A549 (cell line): ENCODE results near the gene ATP8A1. TPM values are rescaled to one million over a fixed set of nuclear protein-coding genes. Genes with fewer than 3 reads are reported as not detected.

ENCODE experiments used
- ATAC-seq, 2 experiments: fragments of 200-7000 bp in 1 of 2; fragments of >200 bp in 1 of 2; cut with Nextera tagmentation in 1 of 2; cut with Tn5 transposase in 1 of 2; 3 replicates each; pipeline versions ENCODE4 v1.8.0 to v1.9.1; 2018 to 2020; ENCODE audit warnings: mild to moderate bottlenecking in 1 of 2, moderate library complexity in 1 of 2
- CTCF ChIA-PET: fragments of 300-600 bp; sonication (Branson Sonifier 250); formaldehyde crosslinking; extraction: SDS; loops from one replicate; lab custom pipeline; 2021; ENCODE audit warnings: antibody characterized with exemption, inconsistent platforms; lab: Yijun Ruan, JAX
- POLR2A ChIA-PET: fragments of 350-600 bp; formaldehyde crosslinking; extraction: SDS; loops from one replicate; lab custom pipeline; 2021; ENCODE audit warnings: antibody characterized with exemption, inconsistent platforms; lab: Yijun Ruan, JAX
- DNase-seq, 2 experiments: peaks; one replicate each; pipeline versions ENCODE4 v3.0.0 to v3.0.0-alpha.2; 2011 to 2016; ENCODE audit warnings: low read depth in 1 of 2, low spot score in 1 of 2
- FAIRE-seq: peaks from 2 replicates; lab custom pipeline; 2011; peaks lifted over from hg19 to GRCh38; lab: Jason Lieb, UNC
- H3K27ac ChIP-seq, 2 experiments: fragments of >200 bp; sonication (Bioruptor Twin); formaldehyde crosslinking; 3 replicates each; pipeline ENCODE4 v1.5.1; 2016 to 2017
- H3K4me1 ChIP-seq: fragments of >200 bp; sonication (Bioruptor Twin); formaldehyde crosslinking; 3 replicates; pipeline ENCODE4 v1.6.1; 2016
- H3K4me2 ChIP-seq: fragments of >200 bp; sonication (Bioruptor Twin); formaldehyde crosslinking; 3 replicates; pipeline ENCODE4 v1.6.1; 2016
- H3K4me3 ChIP-seq: fragments of >200 bp; sonication (Bioruptor Twin); formaldehyde crosslinking; 3 replicates; pipeline ENCODE4 v1.5.1; 2016
- H3K9me3 ChIP-seq: fragments of >200 bp; sonication (Bioruptor Twin); formaldehyde crosslinking; 3 replicates; pipeline ENCODE4 v1.6.1; 2016
- BHLHE40 ChIP-seq: IDR thresholded peaks from 2 replicates; pipeline ENCODE4 v1.6.1; 2012; ENCODE audit warnings: low read depth, low read length, inconsistent platforms
- CBX2 ChIP-seq: fragments of 200-600 bp; sonication (generic); IDR thresholded peaks from 2 replicates; pipeline ENCODE4 v1.6.1; 2016; ENCODE audit warnings: low read depth, mild to moderate bottlenecking, borderline replicate concordance
- CBX8 ChIP-seq: fragments of 200-600 bp; sonication (generic); IDR thresholded peaks from 2 replicates; pipeline ENCODE4 v1.6.1; 2016
- CEBPB ChIP-seq, 2 experiments: fragments of >200 bp in 1 of 2; sonication (Bioruptor Twin) in 1 of 2; formaldehyde crosslinking in 1 of 2; IDR thresholded peaks; 2 replicates each; pipeline ENCODE4 v1.6.1; 2012 to 2016
- CTCF ChIP-seq: fragments of >200 bp; sonication (Bioruptor Twin); formaldehyde crosslinking; IDR thresholded peaks from 3 replicates; pipeline ENCODE4 v1.5.1; 2016
- E2F6 ChIP-seq: IDR thresholded peaks from 2 replicates; pipeline ENCODE4 v1.6.1; 2012; ENCODE audit warnings: low read depth, borderline replicate concordance
- EHMT2 ChIP-seq: fragments of 200-600 bp; sonication (generic); IDR thresholded peaks from 2 replicates; pipeline ENCODE4 v1.6.1; 2016; ENCODE audit warnings: antibody characterized with exemption, low read depth, mild to moderate bottlenecking, moderate library complexity
- EP300 ChIP-seq, 2 experiments: fragments of >200 bp; sonication (Bioruptor Twin); formaldehyde crosslinking; IDR thresholded peaks; 2 replicates in 1 of 2; 3 replicates in 1 of 2; pipeline ENCODE4 v1.6.1; 2016 to 2017
- ESRRA ChIP-seq: fragments of 150-350 bp; IDR thresholded peaks from 2 replicates; pipeline ENCODE4 v1.6.1; 2014; ENCODE audit warnings: mild to moderate bottlenecking, low read length, borderline replicate concordance
- FOSB ChIP-seq: fragments of 250-450 bp; sonication (Bioruptor Pico); IDR thresholded peaks from 2 replicates; pipeline ENCODE4 v1.5.0; 2020; ENCODE audit warnings: mild to moderate bottlenecking, moderate library complexity
- HDAC2 ChIP-seq: fragments of 200-600 bp; sonication (generic); IDR thresholded peaks from 2 replicates; pipeline ENCODE4 v1.6.1; 2016
- HES2 ChIP-seq: fragments of >200 bp; sonication (Bioruptor Twin); formaldehyde crosslinking; IDR thresholded peaks from 2 replicates; pipeline ENCODE4 v1.6.1; 2016
- HOXA7 ChIP-seq: fragments of 250-450 bp; sonication (Bioruptor Pico); IDR thresholded peaks from 2 replicates; pipeline ENCODE4 v1.5.0; 2020; ENCODE audit warnings: mild to moderate bottlenecking, moderate library complexity
- HOXB5 ChIP-seq: fragments of 250-450 bp; sonication (Bioruptor Pico); IDR thresholded peaks from 2 replicates; pipeline ENCODE4 v1.5.0; 2020; ENCODE audit warnings: mild to moderate bottlenecking, moderate library complexity
- JUNB ChIP-seq: fragments of >200 bp; sonication (Bioruptor Twin); formaldehyde crosslinking; IDR thresholded peaks from 2 replicates; pipeline ENCODE4 v1.6.1; 2016
- KDM5A ChIP-seq: fragments of 200-600 bp; sonication (generic); IDR thresholded peaks from 2 replicates; pipeline ENCODE4 v1.6.1; 2016; ENCODE audit warnings: antibody characterized with exemption, mild to moderate bottlenecking
- MAZ ChIP-seq: fragments of 150-350 bp; IDR thresholded peaks from 2 replicates; pipeline ENCODE4 v1.6.1; 2014; ENCODE audit warnings: antibody characterized with exemption, low read depth, low read length, borderline replicate concordance
- MYC ChIP-seq: IDR thresholded peaks from 2 replicates; pipeline ENCODE4 v1.6.1; 2012; ENCODE audit warnings: mild to moderate bottlenecking, inconsistent platforms, low read length, improper control_type of control experiment, borderline replicate concordance
- NPAS2 ChIP-seq: fragments of 250-450 bp; sonication (Bioruptor Pico); IDR thresholded peaks from 2 replicates; pipeline ENCODE4 v1.8.0; 2022; ENCODE audit warnings: mild to moderate bottlenecking, moderate library complexity, borderline replicate concordance
- NR3C1 ChIP-seq: fragments of >200 bp; sonication (Bioruptor Twin); formaldehyde crosslinking; IDR thresholded peaks from 3 replicates; pipeline ENCODE4 v1.6.1; 2017
- POLR2AphosphoS2 ChIP-seq: conservative IDR thresholded peaks from 2 replicates; pipeline ENCODE4 v1.6.1; 2012; ENCODE audit warnings: low read length, improper control_type of control experiment, inconsistent platforms
- RAD21 ChIP-seq, 2 experiments: fragments of >200 bp in 1 of 2; sonication (Bioruptor Twin) in 1 of 2; formaldehyde crosslinking in 1 of 2; IDR thresholded peaks in 1 of 2; conservative IDR thresholded peaks in 1 of 2; 2 replicates in 1 of 2; 3 replicates in 1 of 2; pipeline ENCODE4 v1.6.1; 2012 to 2018; ENCODE audit warnings: inconsistent platforms in 1 of 2
- RARB ChIP-seq: fragments of 250-450 bp; sonication (Bioruptor Pico); IDR thresholded peaks from 2 replicates; pipeline ENCODE4 v1.8.0; 2021; ENCODE audit warnings: mild to moderate bottlenecking, moderate library complexity
- RNF2 ChIP-seq: fragments of 200-600 bp; sonication (generic); IDR thresholded peaks from 2 replicates; pipeline ENCODE4 v1.6.1; 2016; ENCODE audit warnings: low read depth, mild to moderate bottlenecking, antibody characterized with exemption, moderate library complexity, borderline replicate concordance
- SMC3 ChIP-seq: fragments of >200 bp; sonication (Bioruptor Twin); formaldehyde crosslinking; IDR thresholded peaks from 3 replicates; pipeline ENCODE4 v1.6.1; 2018; ENCODE audit warnings: inconsistent platforms
- SREBF2 ChIP-seq: fragments of 450-650 bp; IDR thresholded peaks from 2 replicates; pipeline ENCODE4 v1.6.1; 2014; ENCODE audit warnings: mild to moderate bottlenecking, moderate library complexity
- TP53 ChIP-seq: fragments of 250-450 bp; sonication (Bioruptor Pico); IDR thresholded peaks from 2 replicates; pipeline ENCODE4 v1.5.0; 2021; ENCODE audit warnings: mild to moderate bottlenecking, moderate library complexity
- USF2 ChIP-seq: fragments of 450-650 bp; IDR thresholded peaks from 2 replicates; pipeline ENCODE4 v1.6.1; 2014; ENCODE audit warnings: antibody characterized with exemption
- ZNF302 ChIP-seq: fragments of 250-450 bp; sonication (Bioruptor Pico); IDR thresholded peaks from 2 replicates; pipeline ENCODE4 v1.9.0; 2021; ENCODE audit warnings: inconsistent platforms, mild to moderate bottlenecking, moderate library complexity
- ZSCAN20 ChIP-seq: fragments of 250-450 bp; sonication (Bioruptor Pico); IDR thresholded peaks from 2 replicates; pipeline ENCODE4 v1.8.0; 2022; ENCODE audit warnings: mild to moderate bottlenecking, moderate library complexity
- WGBS: methylation state at CpG from one replicate; pipeline ENCODE4 v1.1.6; 2017; ENCODE audit errors: missing lambda C conversion rate; 5-methylcytosine and 5-hydroxymethylcytosine counted together
- polyA plus RNA-seq, 4 experiments: library from polyadenylated mRNA; depleted of rRNA in 3 of 4; stranded (reverse); fragments of >200 nt; fragmentation: RNase III in 1 of 4; extraction: RNeasy Plus Mini Kit Qiagen cat#74134 plus additional on column Dnase treatment in 1 of 4; gene quantifications; 2 replicates in 3 of 4; 3 replicates in 1 of 4; pipeline ENCODE4 v1.2.3, GENCODE V29; 2011 to 2017

The ATP8A1 gene
- polyA plus RNA-seq, 2 of the 4 experiments (the other 2 are of a cell fraction), result 0.06 to 0.25 TPM

- CTCF ChIA-PET, result no interaction called here
- POLR2A ChIA-PET, result no interaction called here
Measured at GRCh38 chr4:42360256-42360669, 296.6 kb downstream of the ATP8A1 start.

GRCh38 chr4:42359711-42360110 lies 297.2 kb downstream of the ATP8A1 start:
- no peak overlapping the region for H3K27ac ChIP-seq
- FAIRE-seq (no peak), DNase-seq (no peak), ATAC-seq (no peak)
- no peaks in the 10 kb centered on the region for H3K4me1 ChIP-seq
- peak overlapping the region; percentile 44; the same call in 1 of the 3 replicates for H3K4me2 ChIP-seq
- TF ChIP-seq CTCF, result no peak
- no peak for TF ChIP-seq KDM5A
- no peak for TF ChIP-seq FOSB
- no peak for TF ChIP-seq NPAS2 (CRISPR knock-in tag)
- TF ChIP-seq MAZ, result no peak
- TF ChIP-seq CBX2, result no peak
- no peak for TF ChIP-seq E2F6
- no peak for TF ChIP-seq SMC3
- no peak for TF ChIP-seq RAD21 (conservative IDR thresholded peaks at IDR 0.05 in 1 of 2, IDR thresholded peaks at IDR 0.05 in 1 of 2)
- TF ChIP-seq JUNB, result no peak
- no peak for TF ChIP-seq ZSCAN20 (CRISPR knock-in tag)
- no peak for TF ChIP-seq TP53 (CRISPR knock-in tag)
- TF ChIP-seq BHLHE40, result no peak
- no peak for TF ChIP-seq SREBF2
- TF ChIP-seq ZNF302 (CRISPR knock-in tag), result no peak
- TF ChIP-seq HDAC2, result no peak
- TF ChIP-seq ESRRA, result no peak
- TF ChIP-seq HOXA7 (CRISPR knock-in tag), result no peak
- 8% methylated on average over 5 of the region's 5 CpGs for WGBS
- CTCF ChIA-PET, result no interaction called here
- no peak overlapping the region; the same call in 2 of the 3 replicates for H3K4me3 ChIP-seq
- POLR2A ChIA-PET, result no interaction called here
- H3K9me3 ChIP-seq, result no peaks in the 10 kb centered on the region

More at GRCh38 chr4:42360256-42360669, 296.6 kb downstream of the ATP8A1 start:
- DNase-seq (no peak), ATAC-seq (no peak), FAIRE-seq (no peak)
- no peak overlapping the region for H3K4me2 ChIP-seq
- H3K9me3 ChIP-seq, result no peaks in the 10 kb centered on the region
- 7% methylated on average over 2 of the region's 2 CpGs for WGBS
- no peak for TF ChIP-seq FOSB
- no peak for TF ChIP-seq CEBPB (IDR thresholded peaks at IDR 0.05)
- no peak for TF ChIP-seq RARB (CRISPR knock-in tag)
- no peak for TF ChIP-seq SMC3
- no peak for TF ChIP-seq RNF2
- no peak for TF ChIP-seq CBX8
- no peak for TF ChIP-seq HES2
- no peak for TF ChIP-seq HOXB5 (CRISPR knock-in tag)
- no peak for TF ChIP-seq POLR2AphosphoS2
- TF ChIP-seq CBX2, result no peak
- TF ChIP-seq EP300 (IDR thresholded peaks at IDR 0.05), result no peak
- no peak for TF ChIP-seq HDAC2
- no peak for TF ChIP-seq USF2
- no peak for TF ChIP-seq EHMT2
- TF ChIP-seq JUNB, result no peak
- no peak for TF ChIP-seq NR3C1
- TF ChIP-seq MYC, result no peak
- no peak overlapping the region for H3K27ac ChIP-seq
- H3K4me3 ChIP-seq, result no peak overlapping the region
- H3K4me1 ChIP-seq, result no peaks in the 10 kb centered on the region
